GM18858 (cell line): ENCODE measurements around the gene MUL1.

ENCODE experiments used
- ATAC-seq: cut with Tn5 transposase; IDR thresholded peaks from one replicate; pipeline ENCODE4 v1.9.1; 2021; ENCODE audit not compliant: unreplicated experiment

The MUL1 gene

DNA sequence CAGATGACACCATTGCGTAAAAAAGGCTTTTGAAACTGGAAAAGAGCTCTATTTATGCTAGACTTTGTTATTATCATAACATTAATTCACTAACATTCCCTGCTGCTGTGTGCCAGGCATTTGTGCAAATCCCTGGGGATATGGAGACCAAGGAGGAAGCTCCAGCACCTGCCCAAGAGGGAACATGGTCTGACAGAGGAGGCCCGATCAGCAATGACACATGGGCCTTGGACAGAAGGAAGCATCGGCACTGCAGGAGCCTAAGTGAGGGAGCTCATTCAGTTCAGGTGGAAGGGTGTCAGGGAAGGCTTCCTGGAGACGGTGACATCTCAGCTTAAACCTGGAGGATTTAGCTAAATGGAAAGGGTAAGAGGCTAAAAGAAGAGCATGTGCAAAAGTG is 35.8 kb downstream of the MUL1 start:
- no peak for ATAC-seq

DNA sequence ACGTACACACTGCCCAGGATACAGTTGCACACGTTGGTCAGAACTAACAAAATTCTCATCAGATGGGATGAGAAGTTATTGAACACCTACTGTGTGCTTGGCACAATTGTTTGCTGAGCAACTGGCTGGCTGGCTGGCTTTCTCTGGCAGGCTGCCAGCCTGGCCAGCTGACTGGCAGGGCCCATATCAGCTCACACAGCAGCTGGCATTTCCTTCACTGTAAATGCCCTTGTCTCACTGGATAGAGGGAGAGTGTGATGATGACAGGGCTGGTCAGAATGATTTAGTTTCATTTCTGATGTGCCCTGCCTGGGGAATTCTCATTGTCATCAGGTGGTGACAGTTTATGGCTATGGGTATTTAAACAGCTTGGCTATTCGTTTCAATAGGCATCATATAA is 37.8 kb downstream of the MUL1 start:
- ATAC-seq: no peak

DNA sequence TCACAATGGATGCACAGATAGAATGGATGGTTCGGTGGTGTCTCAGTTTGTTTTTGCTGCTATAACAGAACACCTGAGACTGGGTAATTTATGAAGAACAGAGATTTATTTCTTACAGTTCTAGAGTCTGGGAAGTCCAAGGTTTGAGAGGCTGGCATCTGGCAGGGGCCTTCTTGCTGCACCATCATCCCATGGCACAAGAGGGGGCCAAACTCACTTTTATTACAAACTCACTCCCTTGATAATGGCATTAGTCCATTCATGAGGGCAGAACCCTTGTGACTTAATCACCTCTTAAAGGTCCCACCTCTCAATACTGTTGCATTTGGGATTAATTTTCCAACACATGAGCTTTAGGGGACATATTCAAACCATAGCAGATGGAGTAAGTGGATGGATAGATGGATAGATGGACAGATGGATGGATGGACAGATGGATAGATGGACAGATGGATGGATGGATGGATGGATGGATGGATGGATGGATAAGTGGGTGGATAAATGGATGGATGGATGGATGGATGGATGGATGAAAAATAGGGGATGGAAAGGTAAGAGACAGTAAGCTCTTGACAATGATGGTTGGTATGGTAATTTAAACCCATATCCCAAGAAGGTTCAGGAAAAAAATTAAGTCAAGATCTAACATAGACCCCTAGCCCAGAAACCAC is 38.4 kb downstream of the MUL1 start:
- no peak for ATAC-seq

- ATAC-seq: no peak
These were observed 41.7 kb downstream of the MUL1 start for GRCh38 chr1:20466273-20466672.

GRCh38 chr1:20465187-20465586 is 42.8 kb downstream of the MUL1 start:
- no peak for ATAC-seq

DNA sequence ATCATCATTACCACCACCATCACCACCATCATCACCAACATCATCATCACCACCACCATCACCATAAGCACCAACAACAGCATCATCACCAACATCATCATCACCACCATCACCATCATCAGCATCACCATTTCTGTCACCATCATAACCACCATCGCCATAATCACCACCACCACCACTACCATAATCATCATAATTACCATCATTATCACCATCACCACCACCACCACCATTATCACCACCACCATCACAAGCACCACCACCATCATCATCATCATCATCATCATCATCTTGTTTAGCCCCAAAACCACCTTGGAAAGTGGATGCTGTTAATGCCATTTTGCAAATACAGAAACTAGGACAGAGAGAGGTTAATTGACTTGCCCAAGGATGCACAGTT is 44.4 kb downstream of the MUL1 start:
- no peak for ATAC-seq

DNA sequence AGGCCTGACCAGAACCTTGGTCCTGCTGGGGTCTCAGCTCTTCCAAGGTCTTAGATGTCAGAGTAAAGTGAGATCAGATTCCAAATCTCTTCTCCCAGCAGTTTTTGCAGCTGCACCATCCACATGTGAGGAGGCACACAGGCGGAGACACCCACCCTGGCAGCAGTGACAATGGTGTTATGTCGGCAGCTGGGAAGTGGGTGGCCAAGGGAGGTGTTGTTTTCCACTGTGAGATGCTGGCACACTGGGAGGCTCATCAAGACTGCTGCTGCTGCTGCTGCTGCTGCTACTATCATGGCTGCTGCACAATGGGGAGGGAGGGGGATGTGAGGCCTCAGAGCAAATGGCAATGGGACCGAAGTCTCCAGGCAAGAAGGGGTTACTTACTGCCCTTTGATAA is 45.6 kb downstream of the MUL1 start:
- ATAC-seq: no peak

DNA sequence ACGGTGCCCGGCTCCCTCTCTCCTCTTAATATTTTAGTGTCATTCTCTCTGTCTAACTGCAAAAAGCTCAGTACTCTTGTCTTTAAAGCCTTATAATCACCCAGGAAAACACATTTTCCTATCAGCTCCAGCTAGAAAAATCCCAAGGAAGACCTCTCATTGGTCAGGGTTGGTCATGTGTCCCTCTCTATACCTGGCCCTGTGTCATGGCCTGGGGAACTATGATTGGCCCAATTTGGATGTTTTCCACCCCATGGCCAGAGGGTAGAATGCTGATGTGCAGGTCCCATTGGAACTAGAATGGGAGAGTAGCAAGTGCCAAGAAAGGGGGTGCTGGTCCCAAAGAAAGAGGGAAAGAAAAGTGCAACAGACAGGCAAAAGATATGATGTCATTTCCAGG is 49.2 kb downstream of the MUL1 start:
- no peak for ATAC-seq

DNA sequence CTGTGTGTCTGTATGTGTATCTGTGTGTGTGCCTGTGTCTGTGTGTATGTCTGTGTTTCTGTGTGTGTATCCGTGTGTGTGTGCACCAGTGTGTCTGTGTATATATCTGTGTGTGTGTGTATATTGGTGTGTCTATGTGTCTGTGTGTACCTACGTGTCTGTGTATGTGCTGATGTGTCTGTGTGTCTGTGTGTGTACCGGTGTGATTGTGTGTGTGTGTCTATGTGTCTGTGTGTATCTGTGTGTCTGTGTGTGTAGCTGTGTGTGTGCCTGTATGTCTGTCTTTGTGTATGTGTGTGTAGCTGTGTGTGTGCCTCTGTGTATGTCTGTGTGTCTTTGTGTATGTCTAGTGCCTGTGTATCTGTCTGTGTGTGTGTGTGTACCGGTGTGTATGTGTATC is 53.9 kb downstream of the MUL1 start:
- ATAC-seq: no peak

DNA sequence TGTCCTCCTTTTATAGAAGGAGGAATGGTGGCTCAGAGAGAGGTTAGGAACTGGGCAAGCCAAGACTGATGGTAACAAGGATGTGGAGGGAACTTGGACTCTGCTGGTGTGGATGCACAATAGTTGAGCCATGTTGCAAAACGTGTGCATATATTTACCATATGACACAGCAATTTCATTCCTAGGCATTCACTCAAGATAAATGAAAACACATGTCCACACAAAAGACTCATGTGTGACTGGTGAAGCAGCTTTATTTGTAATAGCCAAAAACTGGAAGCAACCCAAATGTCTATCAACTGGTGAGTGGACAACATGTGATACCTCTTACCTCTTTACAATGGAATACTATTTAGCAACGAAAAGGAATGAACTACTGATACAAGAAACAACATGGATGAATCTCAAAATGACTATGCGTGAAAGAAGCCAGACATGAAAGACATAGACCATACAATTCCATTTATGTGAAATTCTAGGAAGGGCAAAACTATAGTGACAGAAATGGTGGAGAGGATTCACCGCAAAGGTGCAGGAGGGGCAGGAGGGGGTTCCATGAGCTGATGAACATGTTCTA is 58.1 kb downstream of the MUL1 start:
- no peak for ATAC-seq
